Measurements from ENCODE around the gene BAAT. TPM values are rescaled to one million over a fixed set of nuclear protein-coding genes. Genes with fewer than 3 reads are reported as not detected.

The BAAT gene
- total RNA-seq, 1 experiment from 2014 or later = 0.08 TPM

DNA sequence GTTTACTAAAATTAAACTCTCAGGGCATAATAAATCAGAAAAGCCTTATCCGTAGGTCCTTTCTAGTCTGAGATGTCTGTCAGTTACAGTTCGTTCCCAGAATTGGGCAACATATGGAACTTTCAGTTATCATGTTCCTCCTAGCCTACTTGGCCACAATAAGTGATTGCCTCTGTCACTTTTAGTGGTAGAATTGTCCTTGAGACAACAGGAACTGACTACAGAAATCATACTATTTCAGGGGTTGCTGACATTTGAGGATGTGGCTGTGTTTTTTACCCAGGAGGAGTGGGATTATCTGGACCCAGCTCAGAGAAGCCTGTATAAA is 14.8 kb upstream of the BAAT start:
- Histone ChIP-seq H3K27me3 (ENCODE audit: control insufficient read depth, insufficient read depth, low read length) (no peaks in the 10 kb centered on the region), H3K36me3 (ENCODE audit: control insufficient read depth, insufficient read depth, low read length) (peaks cover 12% of the 10 kb centered on the region), H3K4me1 (ENCODE audit: control insufficient read depth, insufficient read depth, low read length) (peaks cover 3% of the 10 kb centered on the region; the same call in 1 of the 2 replicates), H3K9me3 (ENCODE audit: control insufficient read depth, insufficient read depth, low read depth, low read length) (peaks cover 40% of the 10 kb centered on the region), H3K4me3 (ENCODE audit: low read depth in 2 of 2, low read length in 2 of 2) (peak overlapping the region; percentile 85 to 95), H3K27ac (ENCODE audit: low read length) (peak overlapping the region; percentile 72)
- intact Hi-C loops (cut with micrococcal nuclease; ENCODE audit: unreplicated experiment) (no loop called here), in situ Hi-C loops (cut with HindIII; ENCODE audit: low pct_unique_long_range_greater_than_20kb, low sequenced_read_pairs) (no loop called here)
- BruUV-seq (replicated peaks) = no TSS peak
- CTCF ChIA-PET = no interaction called here
- DNase-seq (ENCODE audit: low read depth, low spot score) = no peak
- no peak for TF ChIP-seq SIN3A (IDR thresholded peaks at IDR 0.05; ENCODE audit: borderline replicate concordance, insufficient read depth, low read depth, low read length)
- TF ChIP-seq, protein P1, sequence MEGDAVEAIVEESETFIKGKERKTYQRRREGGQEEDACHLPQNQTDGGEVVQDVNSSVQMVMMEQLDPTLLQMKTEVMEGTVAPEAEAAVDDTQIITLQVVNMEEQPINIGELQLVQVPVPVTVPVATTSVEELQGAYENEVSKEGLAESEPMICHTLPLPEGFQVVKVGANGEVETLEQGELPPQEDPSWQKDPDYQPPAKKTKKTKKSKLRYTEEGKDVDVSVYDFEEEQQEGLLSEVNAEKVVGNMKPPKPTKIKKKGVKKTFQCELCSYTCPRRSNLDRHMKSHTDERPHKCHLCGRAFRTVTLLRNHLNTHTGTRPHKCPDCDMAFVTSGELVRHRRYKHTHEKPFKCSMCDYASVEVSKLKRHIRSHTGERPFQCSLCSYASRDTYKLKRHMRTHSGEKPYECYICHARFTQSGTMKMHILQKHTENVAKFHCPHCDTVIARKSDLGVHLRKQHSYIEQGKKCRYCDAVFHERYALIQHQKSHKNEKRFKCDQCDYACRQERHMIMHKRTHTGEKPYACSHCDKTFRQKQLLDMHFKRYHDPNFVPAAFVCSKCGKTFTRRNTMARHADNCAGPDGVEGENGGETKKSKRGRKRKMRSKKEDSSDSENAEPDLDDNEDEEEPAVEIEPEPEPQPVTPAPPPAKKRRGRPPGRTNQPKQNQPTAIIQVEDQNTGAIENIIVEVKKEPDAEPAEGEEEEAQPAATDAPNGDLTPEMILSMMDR (IDR thresholded peaks at IDR 0.05) = no peak
- TF ChIP-seq, protein P2, sequence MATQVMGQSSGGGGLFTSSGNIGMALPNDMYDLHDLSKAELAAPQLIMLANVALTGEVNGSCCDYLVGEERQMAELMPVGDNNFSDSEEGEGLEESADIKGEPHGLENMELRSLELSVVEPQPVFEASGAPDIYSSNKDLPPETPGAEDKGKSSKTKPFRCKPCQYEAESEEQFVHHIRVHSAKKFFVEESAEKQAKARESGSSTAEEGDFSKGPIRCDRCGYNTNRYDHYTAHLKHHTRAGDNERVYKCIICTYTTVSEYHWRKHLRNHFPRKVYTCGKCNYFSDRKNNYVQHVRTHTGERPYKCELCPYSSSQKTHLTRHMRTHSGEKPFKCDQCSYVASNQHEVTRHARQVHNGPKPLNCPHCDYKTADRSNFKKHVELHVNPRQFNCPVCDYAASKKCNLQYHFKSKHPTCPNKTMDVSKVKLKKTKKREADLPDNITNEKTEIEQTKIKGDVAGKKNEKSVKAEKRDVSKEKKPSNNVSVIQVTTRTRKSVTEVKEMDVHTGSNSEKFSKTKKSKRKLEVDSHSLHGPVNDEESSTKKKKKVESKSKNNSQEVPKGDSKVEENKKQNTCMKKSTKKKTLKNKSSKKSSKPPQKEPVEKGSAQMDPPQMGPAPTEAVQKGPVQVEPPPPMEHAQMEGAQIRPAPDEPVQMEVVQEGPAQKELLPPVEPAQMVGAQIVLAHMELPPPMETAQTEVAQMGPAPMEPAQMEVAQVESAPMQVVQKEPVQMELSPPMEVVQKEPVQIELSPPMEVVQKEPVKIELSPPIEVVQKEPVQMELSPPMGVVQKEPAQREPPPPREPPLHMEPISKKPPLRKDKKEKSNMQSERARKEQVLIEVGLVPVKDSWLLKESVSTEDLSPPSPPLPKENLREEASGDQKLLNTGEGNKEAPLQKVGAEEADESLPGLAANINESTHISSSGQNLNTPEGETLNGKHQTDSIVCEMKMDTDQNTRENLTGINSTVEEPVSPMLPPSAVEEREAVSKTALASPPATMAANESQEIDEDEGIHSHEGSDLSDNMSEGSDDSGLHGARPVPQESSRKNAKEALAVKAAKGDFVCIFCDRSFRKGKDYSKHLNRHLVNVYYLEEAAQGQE (IDR thresholded peaks at IDR 0.05; ENCODE audit: insufficient read depth in 1 of 2, low read depth in 2 of 2, low read length in 1 of 2) = no peak
- TF ChIP-seq TCF7L2 (IDR thresholded peaks at IDR 0.05; ENCODE audit: low read depth, low read length) = no peak
- no peak for TF ChIP-seq POLR2AphosphoS5 (IDR thresholded peaks at IDR 0.05; ENCODE audit: low read depth, low read length)
- no peak for ATAC-seq
- POLR2A ChIA-PET = no interaction called here

DNA sequence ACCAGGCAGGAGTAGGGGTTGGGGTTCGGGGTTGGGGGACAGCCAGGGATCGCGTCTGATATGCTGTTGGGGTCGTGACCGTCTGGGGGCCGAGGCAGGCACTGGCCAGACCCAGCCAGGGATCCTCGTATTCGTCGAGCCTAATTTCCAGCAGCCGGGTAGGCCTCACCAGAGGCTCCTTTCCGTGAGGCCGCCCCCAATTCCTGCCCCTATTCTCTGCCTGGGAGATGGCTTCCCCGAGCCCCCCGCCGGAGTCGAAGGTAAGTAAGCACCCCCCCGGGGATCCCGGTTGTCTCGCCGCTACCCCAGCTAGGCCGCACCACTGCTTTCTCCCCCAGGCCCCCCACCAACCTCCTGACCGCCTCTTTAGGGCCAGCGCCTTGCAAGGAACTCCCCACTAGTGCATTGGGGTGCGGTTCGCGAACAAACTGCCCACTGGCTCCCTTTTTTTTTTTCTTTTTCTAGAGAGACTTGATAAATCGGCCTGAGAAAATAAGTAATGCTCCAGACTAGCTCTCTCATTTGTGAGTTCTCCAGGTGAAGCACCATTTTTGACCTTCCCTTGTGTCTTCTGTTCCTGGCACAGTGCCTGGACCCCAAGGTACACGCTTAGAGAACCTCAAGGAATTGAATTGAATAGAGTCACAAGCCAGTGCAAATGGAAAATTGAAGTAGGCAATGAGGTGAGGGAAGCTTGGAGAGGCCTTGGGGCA is 14.3 kb upstream of the BAAT start:
- BruUV-seq (replicated peaks) = no TSS peak
- Histone ChIP-seq H3K36me3 (ENCODE audit: control insufficient read depth, insufficient read depth, low read length) (peaks cover 10% of the 10 kb centered on the region), H3K9me3 (ENCODE audit: control insufficient read depth, insufficient read depth, low read depth, low read length) (peaks cover 39% of the 10 kb centered on the region), H3K27me3 (ENCODE audit: control insufficient read depth, insufficient read depth, low read length) (no peaks in the 10 kb centered on the region), H3K4me1 (ENCODE audit: control insufficient read depth, insufficient read depth, low read length) (peaks cover 3% of the 10 kb centered on the region; the same call in 1 of the 2 replicates), H3K4me3 (ENCODE audit: low read depth in 2 of 2, low read length in 2 of 2) (peak overlapping the region; percentile 85 to 95), H3K27ac (ENCODE audit: low read length) (peak overlapping the region; percentile 72)
- ChIA-PET POLR2A (interaction anchor here (0.6 to 0.7 kb wide), 2 partner anchors 16 to 17 kb away, joined by 3 read pairs; no protein-coding TSS in a partner anchor), CTCF (no interaction called here)
- intact Hi-C loops (cut with micrococcal nuclease; ENCODE audit: unreplicated experiment) (no loop called here), in situ Hi-C loops (cut with HindIII; ENCODE audit: low pct_unique_long_range_greater_than_20kb, low sequenced_read_pairs) (no loop called here)
- TF ChIP-seq SIN3A (IDR thresholded peaks at IDR 0.05; ENCODE audit: borderline replicate concordance, insufficient read depth, low read depth, low read length) (no peak), TCF7L2 (IDR thresholded peaks at IDR 0.05; ENCODE audit: low read depth, low read length) (no peak), POLR2AphosphoS5 (IDR thresholded peaks at IDR 0.05; ENCODE audit: low read depth, low read length) (no peak)
- TF ChIP-seq, protein P2 (IDR thresholded peaks at IDR 0.05; ENCODE audit: insufficient read depth in 1 of 2, low read depth in 2 of 2, low read length in 1 of 2) = no peak
- TF ChIP-seq, protein P1 (IDR thresholded peaks at IDR 0.05) = no peak
- ATAC-seq (peak; percentile 46), DNase-seq (ENCODE audit: low read depth, low spot score) (no peak)
